NCI-H345 (cell line): ENCODE data around the gene PAQR7.
"Not testable (repeated sequence)": the region's sequence is repeated elsewhere in the genome, so short reads cannot be mapped to it uniquely, and the experiment has no call there.

ENCODE experiments used
- DNase-seq: peaks from one replicate; lab custom pipeline; 2025; lab: John Stamatoyannopoulos, UW

The PAQR7 gene

DNA sequence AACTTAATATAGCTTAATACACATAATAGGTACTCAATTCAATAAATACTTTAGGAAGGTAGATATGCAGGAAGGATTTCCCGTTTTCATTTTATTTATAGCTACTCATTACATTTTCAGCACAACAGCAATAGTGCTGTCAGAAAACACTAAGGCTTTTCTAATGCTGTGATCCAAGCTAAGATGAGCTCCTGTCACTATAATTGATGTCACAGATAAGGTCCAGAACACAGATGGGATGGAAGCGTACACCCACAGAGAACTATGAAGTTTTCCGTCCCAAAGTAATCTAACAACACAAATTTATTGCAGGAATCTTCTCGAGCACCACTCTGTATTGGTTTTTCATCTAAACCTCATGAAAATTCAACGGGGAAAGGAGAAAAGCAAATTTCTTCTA, 29.8 kb downstream of the PAQR7 start:
- DNase-seq = no peak

DNA sequence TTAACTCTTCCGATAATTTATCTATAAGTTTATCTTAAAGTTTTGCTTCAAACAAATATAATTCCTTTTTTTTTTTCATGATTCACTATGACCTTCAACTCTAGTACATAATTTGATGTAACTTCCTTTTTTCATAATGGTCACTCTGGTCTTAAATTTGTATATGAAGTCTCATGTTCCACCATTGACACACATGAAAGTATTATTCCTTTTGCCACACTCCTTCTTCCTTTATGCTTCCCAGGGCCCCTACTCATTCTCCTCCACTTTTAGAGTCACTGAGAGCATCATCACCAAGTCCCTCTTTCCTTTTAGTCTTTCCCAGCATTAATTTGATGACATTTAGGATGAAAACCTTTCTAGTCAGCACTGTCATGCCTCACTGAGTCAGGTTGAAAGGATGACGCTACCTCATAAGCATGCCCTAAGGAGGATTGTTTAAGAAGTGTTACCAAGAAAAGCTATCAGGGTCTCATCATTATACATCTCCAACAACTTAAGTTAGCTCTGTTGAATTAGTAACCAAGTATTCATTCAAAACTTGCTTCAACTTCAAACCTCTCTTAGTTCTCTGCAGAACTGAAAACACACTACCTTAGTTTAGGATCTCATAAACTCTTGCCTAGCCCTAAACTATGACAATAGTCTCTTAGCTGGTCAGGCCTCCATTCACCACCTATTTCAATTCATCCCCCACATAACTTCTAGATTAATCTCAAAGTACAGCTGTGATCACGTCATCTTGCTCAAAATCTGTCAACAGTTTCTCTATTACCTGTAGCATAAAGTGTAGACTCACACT, 30.8 kb downstream of the PAQR7 start:
- DNase-seq = no peak

DNA sequence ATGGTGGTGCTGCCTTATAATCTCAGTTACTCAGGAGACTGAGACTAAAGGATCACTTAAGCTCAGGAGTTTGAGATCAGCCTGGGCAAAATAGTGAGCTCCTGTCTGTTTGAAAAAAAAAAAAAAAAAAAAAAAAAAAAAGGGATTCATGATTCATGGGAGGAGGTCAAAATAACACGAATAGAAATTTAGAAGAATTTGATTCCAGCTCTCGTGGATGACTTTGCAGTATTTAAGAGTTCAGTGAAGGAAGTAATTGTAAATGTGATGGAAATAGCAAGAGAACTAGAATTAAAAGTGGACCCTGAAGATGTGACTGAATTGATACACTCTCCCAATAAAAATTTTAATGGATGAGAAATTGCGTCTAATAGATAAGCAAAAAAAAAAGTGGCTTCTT, 32.0 kb downstream of the PAQR7 start:
- no peak for DNase-seq

DNA sequence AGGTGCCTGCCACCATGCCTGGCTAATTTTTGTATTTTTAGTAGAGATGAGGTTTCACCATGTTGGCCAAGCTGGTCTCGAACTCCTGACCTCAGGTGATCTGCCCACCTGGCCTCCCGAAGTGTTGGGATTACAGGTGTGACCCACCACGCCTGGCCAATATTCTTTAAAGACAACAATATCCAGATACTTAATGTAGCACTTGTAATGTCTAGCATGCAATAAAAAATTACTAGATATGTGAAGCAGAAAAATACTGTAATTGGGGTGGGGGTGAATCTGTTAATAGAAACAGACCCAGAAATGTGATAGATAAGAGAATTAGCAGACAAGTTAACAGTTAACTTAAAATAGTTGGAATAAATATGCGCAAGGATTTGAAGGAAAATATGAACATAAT, 35.7 kb downstream of the PAQR7 start:
- DNase-seq = not testable (repeated sequence)

DNA sequence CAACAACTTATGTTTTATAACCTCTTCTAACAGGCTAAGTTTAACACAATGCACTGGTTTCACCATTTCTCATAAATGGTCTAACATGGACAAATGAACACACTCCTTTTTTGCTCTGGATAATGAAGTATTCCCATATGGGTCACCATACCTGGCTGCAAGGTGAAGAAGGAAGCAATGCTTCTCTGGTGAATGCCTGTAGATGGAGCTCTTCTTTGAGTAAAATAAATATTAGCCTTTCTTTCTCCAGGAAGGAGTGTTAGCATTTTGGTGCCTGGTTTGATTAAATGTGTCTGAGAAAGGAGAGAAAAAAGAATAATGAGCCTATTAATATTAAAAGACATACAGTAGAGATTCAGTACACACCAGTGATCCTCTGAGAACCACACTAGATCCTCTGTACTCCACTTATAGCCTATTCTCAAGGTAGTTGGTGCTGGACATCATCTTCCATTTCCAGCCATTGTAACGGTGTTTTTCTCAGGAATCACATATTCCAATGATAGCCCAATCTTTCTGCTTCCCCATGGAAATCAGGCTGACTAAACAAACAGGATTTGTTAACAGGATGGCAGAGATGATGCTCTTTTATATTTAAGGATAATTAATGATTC, 38.1 kb downstream of the PAQR7 start:
- peak; percentile 6 for DNase-seq

DNA sequence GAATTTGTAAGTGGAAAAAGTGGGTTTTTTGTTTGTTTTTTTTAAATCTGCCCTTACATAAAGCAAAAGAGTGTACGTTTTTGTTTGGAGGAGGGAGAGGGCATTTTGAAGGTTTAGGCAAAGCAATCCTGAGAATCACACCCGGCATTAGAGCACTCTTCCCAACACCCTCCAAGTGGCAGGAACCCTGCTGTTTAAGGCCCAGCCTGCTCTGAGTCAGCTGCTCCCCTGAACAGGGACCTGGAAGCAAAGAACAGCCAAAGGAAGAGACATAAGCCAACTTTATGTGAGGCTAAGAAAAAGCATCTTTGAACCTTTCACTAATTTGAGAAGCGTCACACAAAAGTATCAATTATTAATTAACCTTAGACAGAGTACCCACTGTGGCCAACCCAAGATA, 38.8 kb downstream of the PAQR7 start:
- no peak for DNase-seq

DNA sequence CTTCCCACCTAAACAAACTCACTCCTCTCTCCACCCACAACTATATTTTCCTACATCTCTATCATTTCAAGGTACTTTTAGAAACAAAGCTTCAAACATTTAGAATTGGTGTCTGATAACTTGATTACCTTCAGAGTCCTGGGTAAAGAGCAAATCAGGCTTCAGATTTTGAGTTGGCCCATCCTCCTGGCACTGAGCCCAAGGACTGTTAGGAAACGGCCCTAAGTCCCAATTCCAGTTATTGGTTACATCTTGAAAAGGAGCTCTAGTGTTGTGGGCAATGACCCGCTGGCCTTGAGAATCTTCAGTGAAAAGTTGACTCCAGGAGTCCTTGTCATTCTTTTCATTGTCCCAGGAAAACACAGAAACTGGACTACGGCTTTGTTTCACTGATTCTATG, 40.6 kb downstream of the PAQR7 start:
- DNase-seq = no peak

DNA sequence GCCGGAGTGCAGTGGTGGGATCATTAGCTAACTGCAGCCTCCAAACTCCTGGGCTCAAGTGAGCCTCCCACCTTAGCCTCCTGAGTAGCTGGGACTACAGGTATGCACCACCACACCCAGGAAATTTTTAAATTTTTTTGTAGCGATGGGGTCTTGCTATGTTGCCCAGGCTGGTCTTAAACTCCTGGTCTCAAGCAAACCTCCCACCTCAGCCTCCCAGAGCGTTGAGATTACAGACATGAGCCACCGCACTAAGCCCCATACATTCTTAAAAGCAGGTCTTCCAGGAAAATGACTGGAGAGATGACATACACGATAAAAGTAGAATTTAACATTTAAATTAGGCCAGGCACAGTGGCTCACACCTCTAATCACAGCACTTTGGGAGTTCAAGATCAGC, 42.4 kb downstream of the PAQR7 start:
- DNase-seq = no peak

DNA sequence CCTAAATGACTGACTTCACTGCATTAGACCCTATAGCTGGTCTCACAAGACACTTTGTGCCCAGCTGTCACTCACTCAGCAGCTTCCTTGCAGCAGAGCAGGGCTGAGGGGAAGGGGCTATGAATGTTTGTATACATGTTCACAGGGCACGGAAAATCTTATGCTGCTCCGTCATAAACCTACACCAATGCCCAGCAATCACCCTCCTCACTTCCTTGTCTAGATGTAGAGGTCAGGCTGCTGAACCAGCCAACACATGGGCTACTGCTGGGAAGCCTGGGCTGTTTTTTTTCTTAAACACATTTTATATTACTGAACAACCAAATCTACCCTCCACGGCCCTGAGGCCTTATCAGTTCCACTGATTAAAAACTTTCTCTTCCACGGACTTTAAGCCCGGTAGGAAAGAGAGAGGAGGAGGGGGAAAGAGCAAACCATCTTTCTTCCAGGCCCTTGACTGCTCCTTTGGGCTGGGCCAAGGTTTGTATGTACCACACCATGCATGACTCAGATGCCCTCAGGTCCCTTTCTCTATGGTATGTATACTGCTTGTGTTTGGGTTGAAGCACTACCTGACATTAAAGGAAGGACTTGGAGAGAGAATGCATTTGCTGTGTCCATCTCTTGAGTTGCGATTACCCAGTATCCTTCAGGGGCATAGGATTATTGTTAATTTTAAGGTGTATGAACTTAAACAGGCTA, 43.0 kb downstream of the PAQR7 start:
- DNase-seq = no peak

DNA sequence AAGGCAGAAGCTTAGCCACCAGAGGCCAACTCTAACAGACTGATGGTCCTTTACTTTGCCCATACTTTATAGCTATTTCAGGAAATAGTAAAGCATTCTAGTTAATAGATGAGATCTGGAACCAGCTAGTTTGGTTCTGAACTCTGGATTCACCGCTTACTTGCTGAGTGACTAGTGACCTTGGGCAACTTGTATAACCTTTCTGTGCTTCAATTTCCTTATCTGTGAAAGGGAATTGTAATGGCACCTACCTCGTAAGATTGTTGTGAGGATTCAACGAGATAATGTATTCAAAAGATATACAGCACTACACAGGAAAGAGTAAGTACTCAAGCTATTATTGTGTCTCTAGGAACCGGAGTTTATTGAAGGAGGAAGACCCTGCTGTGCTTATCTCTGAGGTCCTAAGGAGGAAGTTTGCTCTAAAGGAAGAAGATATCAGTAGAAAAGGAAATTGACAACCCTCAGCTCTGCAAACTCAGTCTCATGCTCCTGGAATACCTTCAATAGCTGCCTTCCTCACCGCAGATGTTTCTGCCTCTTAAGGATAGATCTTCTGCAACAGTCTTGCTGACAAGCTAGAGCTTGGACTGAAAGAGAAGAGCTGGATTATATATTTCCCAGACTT, 43.8 kb downstream of the PAQR7 start:
- no peak for DNase-seq

DNA sequence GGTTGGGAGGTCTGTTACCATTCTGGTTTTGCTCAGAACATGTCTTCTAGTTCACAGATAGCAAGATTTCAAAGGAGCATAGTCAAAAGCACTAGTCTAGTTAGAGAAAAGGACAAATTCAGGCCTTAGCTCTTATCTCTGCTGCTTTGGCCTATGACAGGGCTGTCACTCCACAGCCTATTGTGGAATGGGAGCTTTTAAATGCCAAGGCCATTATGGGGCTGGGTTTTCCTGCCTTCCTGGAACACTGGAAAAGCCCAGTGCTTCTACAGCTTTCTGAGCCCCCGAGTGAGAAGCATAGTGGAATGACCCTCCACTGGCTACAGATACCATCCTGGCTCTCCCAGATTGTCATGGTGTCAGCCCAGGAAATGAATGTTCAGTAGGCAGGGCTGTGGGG, 46.5 kb downstream of the PAQR7 start:
- DNase-seq = no peak

DNA sequence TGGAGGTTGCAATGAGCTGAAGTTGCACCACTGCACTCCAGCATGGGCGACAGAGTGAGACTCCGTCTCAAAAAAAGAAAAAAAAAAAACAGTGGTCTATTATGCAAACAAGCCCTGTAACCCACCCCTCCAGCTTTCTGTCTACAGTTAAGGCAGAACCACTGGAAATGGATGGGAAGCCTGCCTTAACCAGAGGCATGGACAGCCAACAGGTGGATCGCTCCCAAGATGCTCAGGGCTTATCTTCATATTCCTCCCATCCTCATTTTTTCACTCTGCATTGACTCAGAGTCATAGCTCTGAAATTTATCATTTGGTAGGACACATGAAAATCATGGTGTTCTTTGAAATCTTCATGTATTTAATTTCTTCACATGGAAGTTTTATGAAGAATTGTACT, 47.0 kb downstream of the PAQR7 start:
- no peak for DNase-seq

DNA sequence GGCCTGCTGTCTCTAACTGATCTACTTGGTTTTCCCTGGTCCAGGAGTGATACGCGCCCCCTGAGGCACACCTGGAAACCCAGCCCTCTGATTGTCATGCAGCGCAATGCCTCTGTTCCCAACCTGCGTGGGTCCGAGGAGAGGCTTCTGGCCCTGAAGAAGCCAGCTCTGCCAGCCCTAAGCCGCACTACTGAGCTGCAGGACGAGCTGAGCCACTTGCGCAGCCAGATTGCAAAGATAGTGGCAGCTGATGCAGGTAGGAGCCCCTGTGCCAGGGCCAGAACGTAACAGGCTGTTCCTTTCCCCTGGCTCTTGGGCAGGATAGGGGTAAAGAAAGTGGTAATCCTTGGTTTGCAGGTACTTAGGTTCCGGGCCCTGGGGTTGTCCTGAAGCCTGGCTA, 48.9 kb downstream of the PAQR7 start:
- DNase-seq = no peak

DNA sequence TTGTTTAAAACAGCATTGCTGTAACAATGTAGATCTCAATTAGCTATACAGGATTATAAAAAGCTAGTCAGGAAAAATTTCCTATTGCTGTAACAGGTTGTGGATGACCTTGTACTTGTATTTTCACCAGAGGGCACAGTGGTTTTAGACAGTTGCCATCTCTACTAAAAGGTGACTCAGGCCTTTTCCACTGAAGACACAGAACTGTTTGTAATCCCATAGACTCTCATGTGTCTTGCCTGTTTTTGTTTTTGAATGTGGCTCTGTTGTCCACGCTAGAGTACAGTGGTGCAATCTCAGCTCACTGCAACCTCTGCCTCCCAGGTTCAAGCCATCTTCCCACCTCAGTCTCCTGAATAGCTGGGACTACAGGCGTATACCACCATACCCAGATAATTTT, 49.9 kb downstream of the PAQR7 start:
- no peak for DNase-seq

DNA sequence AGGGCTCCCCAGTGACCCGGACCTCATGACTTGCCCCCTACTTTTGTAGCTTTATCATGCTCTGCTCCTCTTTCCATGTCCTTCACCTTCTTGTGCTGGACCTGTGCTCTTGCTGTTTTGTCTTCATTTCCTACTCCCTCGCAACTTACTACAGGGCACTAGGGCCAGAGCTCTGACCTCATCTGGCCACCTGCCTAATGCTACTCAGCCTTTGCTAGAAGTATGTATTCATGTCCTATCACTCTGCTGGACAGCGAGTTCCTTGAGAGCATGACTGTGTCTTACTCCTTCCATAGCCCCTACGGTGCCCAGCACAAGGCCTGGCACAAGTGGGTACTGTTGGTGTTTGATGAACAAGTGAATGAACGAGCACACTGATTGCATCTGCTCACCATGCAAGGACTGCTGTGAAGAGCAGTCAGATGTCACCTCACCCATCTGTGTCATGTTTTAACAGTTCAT, 53.8 kb downstream of the PAQR7 start:
- no peak for DNase-seq

DNA sequence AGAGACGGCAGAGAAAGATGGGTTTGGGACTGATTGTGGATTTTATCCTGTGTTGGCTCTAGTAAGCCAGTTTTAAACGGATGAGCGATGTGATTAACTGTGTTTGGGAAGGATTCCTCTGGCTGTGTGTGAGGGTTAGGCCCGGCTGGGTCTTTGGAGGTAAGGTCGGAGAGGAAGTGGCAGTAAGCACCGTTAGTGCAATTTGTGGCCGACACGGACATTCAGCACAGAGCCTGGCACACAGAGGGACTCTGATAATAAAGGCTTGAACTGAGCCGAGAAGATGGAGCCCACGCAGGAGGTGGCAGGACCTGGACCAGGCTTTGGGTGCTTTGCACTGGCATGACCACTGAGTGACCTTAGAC, 54.4 kb downstream of the PAQR7 start:
- no peak for DNase-seq

DNA sequence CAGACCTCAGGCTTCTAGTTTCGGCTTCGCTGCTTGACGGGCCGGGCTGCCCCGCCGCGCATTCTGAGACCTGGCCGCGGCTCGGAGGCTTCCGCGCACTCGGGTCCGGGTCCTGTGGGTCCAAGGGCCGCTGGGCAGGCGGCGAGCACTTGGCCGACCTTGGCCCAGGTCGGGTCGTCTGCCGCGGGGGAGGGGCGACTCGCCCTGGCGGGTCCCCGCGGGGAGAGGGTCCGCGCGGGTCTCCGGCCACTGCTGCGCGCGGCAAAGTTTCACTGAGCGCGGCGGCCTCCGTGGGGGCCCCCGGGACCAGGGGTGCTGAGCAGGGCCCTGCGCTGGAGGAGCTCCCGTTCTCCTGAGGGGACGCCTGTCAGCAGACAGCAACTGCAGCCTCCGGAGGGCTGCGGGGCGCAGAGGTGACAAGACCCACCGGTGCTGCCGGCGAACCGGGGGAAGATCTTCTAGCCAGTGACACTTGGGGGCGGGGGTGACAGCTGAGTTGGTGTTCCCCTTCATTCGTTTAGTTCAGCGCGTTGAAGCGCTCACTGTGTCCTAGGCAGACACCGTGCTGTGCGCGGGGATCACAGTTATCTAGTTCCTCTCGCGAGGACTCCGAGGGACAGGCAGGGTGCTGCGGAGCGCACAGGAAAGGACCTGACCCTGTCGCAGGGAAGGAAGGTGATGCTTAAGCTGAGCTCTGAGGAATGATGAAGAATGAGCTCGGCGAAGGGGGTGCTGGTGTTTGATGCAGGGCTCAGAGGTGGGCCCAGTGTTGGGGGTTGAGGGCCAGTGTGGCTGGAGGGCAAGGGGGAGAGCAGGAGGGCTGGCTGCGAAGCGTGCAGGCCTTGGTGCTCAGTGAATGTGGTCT, 55.0 kb downstream of the PAQR7 start:
- peak; percentile 43 for DNase-seq

DNA sequence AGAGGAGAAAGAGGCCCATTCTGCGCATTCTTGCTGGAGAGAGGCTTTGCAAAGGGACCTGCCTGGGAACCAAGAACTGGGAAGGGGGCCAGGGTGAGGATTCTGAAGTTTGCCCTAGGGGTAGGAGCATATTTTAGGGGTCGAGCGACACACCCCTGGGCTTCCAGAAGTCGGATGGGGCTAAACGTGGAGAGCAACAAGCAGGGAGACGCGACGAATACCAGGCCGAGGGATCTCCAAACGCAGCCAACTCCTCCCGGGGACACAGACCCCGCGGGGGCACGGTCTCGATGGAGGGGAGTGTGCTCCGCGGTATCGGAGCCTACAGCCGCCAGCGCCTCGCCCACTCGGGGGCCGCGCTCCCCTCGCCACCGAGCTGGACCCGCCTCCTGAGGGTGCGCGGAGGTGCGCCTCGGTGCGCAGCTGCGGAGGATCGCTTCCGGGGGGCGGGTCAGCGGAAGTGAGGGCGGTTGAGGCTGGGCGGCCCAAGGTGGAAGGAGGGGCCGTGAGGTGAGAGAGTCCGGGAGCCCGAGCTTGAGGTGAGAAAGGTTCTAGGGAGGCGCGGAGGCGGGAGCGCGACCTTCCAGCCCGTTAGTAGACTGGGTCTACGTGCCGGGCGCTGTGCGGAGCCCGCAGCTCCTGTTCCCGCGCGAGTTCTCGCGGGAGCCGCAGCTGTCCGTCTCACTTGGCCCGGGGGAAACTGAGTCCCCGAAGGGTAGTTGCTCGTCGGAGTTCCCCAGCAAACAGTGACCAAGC, 55.8 kb downstream of the PAQR7 start, which contains the start of gene MTFR1L:
Gene MTFR1L, plus strand, starts transcription at position 464 of the 756 bp plus-strand sequence. CDS start 3,151 bp downstream, outside the sequence.
- DNase-seq = peak; percentile 87

DNA sequence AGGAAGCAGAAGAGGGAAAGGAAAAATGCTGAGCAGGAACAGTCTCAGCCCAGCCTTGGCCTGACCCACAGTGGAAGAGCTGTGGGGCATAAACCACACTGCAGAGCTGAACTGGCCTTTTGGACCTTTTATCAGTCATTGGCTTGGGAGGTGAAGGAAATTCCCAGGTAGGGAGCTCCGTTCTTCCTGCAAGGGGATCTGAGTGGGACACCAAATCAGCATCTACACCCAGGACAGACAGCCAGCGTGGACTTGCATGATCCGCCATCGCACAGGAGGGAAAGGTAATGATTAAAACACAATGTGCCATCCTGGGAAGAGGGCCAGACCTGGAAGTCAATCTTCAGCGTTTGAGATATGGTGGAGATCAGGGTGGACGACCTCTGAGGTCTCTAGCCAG, 56.9 kb downstream of the PAQR7 start:
- DNase-seq = no peak

DNA sequence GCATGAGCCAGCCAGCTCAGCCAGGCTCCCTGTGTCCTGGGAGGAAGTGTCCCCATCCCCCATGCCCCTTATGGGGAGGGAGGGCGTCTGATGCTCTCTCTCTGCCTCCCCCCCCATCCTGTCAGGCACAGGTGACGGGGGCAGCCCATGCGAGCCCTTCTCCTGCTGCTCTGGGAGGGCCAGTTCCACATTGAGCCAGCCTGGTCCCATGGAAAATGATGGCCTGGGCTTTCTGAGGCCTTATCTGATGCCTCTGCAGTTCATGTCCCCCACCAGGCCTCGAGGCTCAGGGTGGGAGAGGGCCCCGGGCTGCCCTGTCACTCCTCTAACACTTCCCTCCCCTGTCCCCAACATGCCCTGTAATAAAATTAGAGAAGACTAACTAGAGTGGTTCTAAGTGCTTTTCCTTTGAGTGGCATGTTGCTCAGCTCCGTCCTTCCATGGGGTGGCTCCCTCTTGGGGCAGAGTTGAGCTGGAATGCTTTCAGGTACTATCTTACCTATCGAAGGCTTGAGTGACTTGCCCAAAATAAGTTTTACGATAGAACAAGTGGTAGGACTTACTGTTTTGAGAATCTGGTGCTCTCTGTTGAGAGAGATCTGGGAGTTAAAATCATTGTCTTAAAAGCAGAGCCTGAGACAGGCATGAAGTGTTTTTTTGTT, 57.5 kb downstream of the PAQR7 start:
- no peak for DNase-seq
